HG03442 (cell line): ENCODE results near the gene MYMK.

Experiments used
- ATAC-seq: cut with Tn5 transposase; IDR thresholded peaks from one replicate; pipeline ENCODE4 v1.9.1; 2021; ENCODE audit warnings: mild to moderate bottlenecking, moderate library complexity; ENCODE audit not compliant: unreplicated experiment

MYMK gene

DNA sequence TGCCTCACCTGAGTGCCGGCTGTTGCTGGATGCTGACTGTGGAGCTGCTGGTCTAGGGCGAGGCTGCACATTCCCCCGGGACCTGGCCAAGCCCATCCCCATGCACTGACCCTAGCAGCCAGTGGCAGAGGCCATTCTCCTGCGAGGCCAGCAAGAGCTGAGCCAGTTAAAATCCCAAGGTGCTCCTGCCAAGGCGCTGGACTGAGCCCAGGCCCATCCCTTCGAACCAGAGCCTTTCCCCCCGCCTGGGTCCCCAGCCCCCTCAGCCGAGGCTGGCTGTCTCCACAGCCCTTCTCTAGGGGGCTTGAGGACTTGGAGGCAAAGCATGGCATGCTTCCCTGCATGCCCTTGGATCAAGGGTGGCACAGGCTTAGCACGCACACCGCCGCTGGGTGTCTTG, 11.3 kb upstream of the MYMK start:
- ATAC-seq: no peak

DNA sequence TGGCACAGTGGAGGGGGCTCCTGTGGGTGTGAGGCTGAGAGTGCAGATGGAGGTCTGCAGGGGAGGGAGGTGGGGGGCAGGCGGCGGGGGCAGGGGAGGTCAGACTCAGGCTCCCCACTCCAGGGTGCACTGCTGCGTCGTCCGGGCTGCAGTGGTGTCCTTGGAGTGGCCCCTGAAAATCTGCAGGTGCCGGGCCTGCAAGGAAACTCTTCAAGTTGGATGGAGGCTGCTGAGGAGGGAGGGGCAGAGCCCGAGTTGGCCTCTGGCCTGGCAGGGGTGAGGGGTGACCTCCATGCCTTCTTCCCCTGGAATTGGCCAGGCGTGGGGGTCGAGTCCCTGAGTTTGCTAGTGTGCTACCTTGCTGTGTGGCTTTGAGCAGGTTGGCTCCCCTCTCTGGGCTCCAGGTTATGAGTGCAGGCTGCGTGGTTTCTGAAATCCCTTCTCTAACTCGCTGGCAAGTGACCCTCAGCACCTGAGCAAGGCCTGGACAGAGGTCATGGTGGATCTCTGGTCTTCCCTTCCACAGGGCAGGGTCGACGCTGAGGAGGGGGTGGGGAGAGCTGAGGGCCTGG, 10.6 kb upstream of the MYMK start:
- ATAC-seq: no peak

DNA sequence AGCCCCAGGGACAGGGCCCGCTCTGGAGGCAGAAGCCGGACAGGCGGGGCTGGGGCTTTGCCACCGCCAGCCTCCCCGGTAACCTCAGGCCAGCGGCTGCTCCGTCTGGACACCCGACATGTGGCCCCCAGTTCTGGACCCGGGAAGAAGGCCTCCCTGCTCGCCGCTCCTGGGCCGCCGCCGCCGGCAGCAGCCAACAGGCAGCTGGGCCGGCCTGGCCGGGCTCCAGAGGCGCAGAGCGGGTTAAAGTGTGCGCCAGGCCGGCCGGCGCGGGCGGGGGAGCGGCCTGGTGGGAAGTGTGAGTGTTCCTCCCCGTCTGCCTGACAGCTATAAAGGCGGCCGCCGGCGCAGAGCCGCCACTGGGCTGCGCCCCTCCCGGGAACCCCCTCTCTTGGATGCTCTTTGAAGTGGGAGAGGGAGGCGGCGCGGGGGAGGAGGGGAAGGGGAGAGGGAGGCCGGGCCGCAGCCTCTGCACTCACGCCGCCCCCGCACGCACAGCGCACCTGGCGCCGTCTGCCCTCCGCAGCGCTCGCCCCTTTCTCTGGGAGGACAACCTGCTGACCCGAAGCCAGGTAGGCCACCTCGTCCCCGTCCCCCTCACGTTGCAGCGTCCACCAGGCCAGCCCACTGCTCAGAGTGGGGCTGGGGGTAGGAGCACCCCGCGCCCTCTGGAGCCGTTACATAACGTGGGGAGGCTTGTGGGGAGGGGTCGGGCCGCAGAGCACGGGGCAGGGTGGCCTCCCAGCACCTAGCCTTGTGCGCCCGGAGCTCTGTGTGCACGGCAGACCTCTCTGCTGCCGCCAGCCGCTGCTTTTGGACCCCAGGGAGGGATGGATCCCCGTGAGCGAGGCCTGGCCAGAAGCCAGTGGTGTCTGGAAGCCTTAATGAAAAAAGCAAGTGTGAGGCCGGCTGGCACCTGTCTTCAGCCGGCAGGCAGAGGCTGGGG, 9.9 kb upstream of the MYMK start, which contains the start of gene ADAMTSL2:
TSS of gene ADAMTSL2 (plus strand) at position 359 of the 946 bp plus-strand sequence. CDS start 2,009 bp downstream, outside the sequence.
- ATAC-seq: no peak

DNA sequence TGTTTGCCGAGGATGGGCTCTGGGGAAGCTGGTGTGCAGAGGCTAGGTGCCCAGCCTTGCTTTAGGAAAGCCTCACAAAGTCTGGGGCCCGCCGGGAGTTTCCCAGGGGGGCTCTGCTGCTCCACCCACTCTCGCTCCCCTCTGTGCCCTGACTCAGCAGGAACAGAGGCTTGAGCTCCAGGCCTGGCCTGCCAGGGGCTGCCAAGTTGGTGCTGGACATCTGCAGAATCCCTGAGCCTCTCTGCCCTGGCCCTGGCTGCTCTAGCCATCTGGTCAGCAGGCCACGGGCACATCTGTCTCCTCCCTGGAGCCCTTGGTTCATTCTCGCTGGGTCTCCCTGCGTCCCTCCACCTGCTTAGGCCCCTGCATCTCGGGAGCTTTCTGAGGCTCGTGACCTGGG, 9.1 kb upstream of the MYMK start:
- no peak for ATAC-seq

DNA sequence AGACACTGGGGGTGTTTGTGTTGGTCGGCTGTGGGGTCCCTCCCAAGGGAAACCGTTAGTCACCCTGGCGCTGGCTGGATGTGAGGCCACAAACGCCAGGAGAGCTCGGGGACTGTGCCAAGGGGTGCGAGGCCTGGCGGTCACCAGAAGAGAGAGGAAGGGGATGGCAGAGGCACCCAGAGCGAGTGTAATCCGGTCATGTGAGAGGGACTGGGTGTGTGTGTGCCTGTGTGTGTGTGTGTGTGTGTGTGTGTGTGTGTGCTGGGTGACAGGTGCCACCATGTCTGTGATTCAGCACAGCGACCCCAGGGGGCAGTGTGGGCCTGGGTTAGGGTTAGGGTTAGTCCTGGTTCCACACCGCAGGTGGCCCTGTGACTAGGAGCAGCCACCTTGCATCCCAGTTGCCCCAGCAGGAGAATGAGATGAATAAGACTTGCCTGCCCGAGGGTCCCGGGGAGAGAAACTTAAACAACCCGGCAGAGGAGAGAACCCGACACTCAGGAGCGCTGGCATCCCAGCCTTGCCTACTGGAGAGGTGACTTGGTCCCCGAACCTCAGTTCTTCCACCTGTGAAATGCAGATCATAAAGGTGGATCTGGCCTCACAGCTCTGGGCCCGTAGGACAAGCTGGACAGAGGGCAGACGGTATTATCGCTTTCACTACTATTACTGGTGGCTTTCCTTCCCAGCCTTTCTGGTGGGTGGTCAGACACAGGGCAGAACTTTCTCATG, 8.3 kb upstream of the MYMK start:
- no peak for ATAC-seq

DNA sequence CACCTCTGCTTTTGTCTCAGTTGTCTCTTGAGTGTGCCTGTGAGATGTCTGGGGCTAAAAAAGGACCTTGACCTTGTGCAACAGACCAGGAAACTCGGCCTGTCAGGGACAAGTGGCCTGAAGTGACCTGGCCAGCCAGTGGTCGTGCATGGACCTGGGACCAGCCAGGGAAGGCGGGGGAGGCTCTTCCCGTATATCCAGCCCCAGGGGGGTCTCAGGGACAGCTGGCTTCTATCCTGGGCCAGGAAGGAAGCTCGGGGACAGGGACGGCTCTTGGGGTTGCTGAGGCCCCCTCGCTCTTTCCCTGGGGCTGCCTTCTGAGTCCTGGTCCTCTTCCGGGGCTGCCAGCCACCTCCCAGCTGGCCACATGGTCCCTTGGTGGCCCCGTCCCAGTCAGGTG, 6.5 kb upstream of the MYMK start:
- no peak for ATAC-seq

DNA sequence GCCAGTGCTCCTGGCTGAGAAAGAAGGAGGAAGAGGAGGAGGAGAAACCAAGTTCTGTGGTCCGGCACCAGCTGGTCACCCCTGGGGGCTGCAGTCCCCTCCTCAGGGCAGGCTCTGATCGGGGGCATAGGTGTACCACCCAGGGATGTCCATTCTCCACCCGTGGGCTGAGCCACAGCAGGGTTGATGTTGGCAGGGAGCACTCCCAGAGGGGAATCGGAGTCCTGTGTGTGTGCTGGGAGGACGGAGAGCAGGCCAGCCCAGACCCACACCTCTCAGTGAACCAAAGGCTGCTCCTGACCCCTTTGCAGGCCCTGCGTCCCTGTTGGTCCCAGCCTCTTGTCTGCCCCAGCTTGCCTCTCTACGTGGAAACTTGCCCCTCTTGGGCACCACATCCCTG, 5.1 kb upstream of the MYMK start:
- no peak for ATAC-seq

DNA sequence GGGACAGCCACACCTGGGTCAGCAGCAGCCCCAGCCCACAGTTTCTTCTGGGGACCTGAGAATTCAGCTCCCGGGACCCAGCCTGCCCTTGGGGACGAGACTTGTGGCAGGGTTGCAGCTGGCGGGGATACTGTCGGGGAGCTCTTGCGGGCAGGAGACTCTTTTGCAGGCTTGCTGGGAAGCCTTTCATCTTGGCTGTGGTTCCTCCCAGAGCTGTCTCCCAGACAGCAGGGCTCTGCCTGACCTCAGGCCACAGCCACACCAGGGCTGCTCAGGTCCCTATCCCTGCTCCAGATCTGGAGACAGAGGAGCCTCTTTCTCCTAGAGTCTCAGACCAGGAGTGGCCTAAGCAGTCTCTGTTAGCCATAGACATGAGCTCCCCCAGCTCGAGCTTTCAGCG, 4.7 kb upstream of the MYMK start:
- no peak for ATAC-seq

DNA sequence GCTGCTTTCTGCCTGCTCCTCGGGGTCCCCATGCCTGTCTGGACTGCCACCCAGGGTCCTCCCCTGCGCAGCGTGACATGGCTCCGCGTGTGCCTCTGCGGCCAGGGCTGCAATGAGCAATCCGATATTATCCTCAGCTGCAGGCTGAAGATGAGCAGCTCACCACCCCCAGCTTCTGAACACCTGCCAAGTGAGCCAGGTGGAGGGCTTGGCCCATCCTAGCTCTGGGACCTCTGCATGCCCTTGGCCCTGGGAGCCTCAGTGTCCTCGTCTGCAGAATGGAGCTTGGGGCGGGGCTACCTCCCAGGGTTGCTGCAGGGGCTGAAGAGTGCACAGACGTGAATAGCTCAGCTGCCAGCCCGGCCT, 4.1 kb upstream of the MYMK start:
- ATAC-seq: no peak

DNA sequence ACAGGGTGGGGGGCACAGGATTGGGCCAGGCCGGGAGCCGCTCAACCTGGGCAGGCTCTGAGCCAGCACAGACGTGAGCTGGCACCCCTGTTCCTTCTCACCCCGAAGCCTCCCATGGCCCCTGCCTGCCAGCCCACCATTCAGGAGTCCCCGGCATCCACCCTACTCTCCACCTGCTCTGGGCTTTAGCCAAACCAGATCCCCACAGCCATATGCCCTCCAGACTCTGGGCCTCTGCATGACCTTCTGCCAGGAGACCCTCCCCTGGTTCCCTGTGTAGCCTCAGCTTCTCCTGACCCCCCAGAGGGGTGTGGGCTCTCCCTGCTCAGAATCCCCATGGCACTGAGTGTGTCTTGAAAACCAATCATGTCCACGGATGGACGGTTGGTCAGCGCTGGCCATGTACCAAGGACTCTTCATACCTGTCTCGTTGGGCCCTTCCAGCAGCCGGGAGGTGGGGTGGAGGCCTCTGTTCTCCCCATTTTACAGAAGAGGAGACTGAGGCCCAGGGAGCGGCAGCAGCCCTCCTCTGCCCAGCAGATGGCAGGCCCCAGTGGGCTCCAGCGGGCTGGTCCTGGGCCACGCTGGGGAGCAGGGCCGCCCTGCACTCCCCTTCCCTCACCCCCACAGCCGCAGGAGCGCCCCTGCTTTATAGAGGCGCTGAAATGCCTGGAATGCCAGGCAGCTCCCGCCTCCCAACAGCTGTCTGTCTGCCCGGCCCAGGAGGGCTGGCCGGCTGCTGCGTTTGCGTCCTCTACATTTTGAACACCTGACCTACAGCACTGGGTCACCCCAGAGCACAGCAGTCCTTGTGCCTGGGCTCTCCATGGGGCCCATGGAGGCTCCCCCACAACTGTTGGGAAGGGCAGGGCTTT, 3.5 kb upstream of the MYMK start:
- ATAC-seq: no peak

DNA sequence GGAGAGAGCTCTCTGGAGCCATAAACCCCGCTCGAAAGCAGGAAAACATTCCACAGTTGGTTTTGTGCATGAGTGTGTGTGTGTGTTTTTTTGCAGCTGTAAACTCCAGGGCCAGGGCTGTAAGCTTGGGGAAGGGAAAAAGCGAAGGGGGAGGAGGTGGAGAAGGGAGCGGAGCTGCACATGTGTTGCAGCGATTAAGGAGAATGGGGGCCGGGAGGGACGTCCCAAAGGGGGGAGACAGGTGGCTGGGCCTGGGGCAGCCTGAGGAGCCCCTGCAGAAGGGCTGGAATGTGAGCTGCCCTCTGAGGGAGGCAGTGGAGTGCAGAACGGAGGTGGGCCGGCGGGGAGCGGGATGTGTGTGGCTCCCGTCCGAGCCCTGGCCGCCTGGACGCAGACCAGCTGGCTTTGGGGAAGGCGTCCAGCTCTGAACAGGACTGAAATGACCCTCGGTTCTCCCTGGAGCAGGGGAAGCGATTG, 2.7 kb upstream of the MYMK start:
- ATAC-seq: no peak

DNA sequence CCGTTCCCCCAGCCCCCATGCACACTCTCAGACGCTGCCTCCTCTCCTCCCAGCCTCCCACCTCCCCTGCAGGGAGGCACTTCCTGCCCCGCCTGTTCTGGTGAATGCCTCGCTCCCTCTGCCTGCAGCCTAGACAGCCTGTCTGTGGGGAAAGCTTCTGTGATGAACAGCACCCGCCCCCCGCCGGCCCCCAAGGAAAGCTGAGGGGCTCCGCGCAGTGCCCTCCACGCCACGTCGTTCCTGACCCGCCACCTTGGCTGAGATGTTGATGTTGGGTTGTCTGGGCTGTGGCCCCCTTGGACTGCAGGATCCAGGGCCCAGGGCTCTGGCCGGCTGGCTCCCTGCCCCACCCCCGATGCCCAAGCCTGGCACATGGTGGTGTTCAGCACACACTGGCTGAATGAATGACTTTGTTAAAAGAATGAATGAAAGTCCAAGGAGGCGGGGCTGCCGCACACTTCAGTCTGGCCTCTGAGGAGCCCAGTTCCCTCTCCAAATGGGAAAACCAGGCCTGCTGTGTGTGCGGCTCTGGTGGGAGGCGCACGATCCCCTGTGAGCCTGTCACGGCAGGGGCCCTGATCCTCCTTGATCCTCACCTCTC, 2.1 kb upstream of the MYMK start:
- no peak for ATAC-seq

DNA sequence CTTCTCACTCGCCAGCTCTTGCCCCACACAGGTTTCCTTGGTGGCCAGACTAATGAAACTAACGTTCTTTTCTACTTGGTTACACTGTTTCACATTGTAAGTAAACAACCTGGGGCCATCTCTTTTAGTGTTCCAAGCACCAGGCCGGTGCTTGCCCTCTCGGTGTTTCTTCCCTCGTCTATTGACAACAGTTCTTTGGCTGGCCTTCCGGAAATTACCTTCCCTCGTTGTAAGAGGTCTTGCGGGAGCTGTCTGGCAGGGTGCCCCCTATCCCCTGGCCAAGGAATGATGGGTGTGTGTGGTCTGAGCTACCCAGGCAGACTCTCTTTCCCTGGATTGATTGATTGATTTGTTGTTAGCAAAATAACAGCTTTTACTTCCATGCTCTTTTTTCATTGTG, 918 bp upstream of the MYMK start:
- no peak for ATAC-seq

DNA sequence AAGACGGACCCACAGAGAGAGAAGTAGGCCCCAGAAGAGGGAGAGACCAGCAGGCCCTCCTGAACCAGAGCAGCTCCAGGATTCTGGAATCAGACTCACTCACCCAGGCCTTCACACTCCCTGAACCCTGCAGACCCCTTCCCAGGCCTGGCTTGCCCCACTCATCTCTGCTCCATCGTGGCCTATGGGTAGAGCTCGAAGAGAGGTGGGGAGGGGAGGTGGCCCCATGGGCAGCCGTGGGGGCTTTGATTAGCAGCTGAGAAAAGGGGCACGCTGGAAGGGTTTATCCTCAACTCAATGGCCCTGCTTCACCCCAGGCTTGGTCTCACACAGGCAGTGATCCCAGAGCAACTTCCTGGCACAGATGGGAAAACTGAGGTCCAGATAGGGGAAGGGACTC, 613 bp downstream of the MYMK start:
- ATAC-seq: no peak

DNA sequence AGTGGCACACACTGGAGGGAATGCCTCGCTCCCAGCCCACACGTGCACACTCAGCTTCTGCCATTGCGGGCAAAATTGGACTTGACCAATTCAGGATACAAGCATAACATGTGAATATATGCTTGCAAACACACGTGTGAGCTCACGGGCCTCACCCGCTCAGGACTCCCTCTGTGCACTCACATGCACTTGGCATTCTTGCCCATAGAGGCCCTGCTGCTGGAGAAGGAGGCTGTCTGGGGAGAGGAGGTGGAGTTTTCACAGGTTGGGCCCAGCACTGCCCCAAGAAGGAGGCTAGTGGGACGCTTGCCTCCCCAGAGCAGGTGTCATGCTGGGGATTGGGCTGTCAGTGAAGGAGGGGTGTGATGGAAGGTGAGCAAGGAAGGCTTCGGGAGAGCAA, 1.7 kb downstream of the MYMK start:
- no peak for ATAC-seq

DNA sequence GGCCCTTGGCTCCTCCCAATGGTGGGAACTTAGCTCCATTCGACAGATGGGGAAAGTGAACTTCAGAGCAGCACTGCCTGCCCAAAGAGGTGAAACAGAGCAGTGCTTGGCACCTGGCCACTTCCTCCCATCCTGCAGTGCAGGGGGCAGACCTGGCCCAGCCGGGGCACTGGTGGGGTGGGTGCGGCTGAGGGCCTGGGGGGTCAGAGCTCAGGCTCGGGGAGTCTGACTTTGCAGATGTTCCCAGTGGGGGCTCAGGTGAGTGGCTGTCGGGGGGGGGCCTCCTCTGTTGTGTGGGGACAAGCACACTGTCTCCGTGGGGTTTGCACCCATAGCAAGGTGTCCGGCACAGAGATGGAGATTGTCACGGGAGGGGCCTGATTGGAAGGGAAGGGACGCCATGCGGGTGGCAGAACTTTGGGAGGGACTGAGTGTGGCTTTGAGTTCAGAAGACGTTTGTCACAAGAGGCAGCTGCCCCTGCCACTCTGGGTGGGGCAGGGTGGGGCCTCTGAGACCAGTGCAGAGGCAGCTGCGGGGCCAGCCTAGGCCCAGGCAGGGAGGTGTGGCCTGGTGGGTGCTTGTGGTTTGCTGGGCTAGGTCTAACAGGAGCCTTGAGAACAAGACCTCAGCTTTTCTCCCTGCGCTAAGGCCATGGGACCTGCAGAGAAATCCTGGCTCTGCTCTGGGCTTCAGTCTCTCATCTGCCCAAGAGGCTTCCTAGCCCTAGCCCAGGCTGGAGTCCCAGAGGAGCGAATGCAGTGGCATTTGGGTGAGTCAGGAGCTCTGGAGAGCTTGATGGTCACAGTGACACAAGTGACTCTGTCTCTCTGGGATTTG, 2.5 kb downstream of the MYMK start:
- no peak for ATAC-seq

DNA sequence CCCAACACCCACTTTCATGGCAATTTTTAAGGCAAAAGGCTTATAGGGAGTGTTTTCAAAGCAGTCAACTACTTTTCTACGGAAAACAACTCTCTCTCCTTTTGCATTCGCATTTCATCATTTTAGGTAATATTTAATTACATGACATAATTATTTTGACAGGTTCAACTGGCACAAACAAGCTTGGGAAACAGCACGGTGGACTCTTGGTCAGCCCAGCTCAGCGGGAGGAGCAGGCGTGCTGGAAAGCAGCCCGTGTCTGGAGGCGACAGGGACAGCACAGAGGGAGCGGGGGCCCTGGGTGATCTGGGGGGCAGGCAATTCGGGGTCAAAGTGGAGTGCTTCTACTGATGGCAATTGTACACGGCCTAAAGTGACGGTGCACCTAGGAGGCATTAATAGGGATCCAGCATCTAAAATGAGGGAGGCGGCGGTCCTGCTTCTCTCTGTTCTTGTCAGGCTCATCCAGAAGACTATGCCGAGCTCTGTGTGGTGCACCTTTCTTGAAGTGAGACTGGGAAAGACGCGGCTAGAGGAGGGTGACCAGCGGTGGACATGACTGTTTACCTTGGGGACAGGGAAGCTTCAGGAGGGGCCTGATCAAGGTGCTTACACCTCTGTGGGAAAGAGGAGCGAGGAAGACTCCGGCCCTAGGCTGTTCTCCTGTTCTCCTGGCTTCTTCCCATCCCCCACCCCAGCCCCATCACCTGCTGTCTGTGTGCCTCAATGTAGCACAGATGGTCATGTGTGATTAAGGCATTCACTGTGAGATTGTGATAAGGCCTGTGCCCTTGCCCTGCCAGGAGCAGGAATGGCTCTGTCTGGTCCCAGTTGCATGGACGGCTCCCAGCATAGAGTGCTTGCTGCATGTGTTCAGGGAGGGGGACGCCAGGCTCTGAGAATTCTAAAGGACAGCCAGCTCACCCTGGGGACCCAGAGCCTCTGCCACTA, 3.4 kb downstream of the MYMK start:
- ATAC-seq: no peak

DNA sequence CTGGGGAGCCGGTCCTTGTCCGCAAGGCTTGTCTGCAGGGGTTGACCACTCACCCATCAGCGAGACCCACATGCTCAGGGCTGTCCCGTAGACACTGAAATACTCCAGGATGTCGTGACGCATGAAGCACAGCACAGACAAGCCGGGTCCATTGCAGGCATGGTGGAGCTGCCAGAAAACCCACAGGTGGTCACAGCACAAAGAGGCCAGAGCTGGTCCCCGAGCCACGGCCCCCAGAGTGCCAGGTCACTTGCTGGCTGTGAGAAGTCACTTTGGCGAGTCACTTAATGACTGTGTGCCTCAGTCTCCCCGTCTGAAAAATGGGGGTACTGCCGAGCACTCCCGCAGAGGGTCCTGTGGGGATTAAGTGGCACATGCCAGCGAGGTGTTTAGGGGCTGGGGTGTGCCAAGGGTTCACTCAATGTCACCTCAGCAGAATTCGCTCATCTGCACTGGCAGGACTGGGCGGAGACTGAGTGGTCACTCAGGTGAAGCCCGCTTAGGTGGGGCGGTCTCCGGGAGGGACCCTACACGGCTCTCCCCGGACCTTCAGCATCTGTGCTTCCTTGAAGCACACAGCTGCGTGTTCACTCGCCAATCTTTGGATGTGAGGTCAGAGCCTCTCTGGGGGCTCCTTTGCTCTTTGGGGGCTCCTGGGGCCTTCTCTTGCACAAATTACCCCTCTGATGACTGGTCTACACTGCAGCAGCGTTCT, 4.5 kb downstream of the MYMK start:
- no peak for ATAC-seq
